ENCODE results near the gene VPS26C. TPM values are rescaled to one million over a fixed set of nuclear protein-coding genes. Genes with fewer than 3 reads are reported as not detected.

VPS26C gene
- total and polyA plus RNA-seq, 2 of the 13 experiments (the other 11 are each of a cell fraction or from before 2014, with no cell fraction given): 30.3 to 39.7 TPM

DNA sequence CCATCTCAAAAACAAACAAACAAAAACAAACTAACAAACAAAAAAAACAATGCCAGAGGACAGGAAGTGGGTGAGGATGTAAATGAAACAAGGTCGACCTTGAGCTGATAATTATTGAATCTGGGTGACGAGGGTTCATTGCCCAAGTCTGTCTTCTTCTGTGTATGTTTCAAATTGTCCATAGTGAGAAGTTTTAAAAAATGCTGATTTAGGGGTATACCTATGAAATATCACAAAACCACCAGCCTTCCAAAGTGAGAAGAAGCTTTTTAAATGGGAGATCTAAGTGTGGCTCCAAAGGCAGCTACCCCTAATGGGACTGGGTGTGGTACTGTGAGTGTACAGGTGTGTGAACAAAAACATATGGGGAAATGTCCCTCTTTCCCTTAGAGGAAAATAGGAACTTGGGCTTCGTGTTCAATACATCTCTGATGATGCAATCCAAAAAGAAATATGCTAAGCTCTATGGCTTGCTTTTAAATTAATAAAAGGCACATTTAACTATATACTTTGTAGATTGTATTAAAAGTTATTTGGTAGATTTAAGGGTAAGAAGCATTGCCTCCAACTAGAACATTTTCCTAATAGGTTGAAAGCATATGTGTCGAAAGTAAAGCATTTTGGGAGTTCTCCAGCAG is 33.1 kb upstream of the VPS26C start:
- no TSS peak for BruUV-seq (replicated peaks)
- Histone ChIP-seq H3K36me3 (replicated peaks in 1 of 2; ENCODE audit: control insufficient read depth in 1 of 2, insufficient read depth in 2 of 2, low read length in 2 of 2) (no peaks in the 10 kb centered on the region), H3K4me2 (ENCODE audit: low read depth, low read length) (no peak overlapping the region), H3K27me3 (ENCODE audit: control insufficient read depth in 1 of 2, insufficient read depth in 2 of 2, low read length in 2 of 2) (peaks cover 0 to 20% of the 10 kb centered on the region in 2 experiments; a peak in 1 of 5 replicates), H4K20me1 (ENCODE audit: insufficient read depth, low read length) (no peaks in the 10 kb centered on the region), H3K79me2 (ENCODE audit: insufficient read depth, low read length) (no peaks in the 10 kb centered on the region), H3K4me3 (replicated peaks in 1 of 3; ENCODE audit: insufficient read depth in 1 of 3, low read depth in 2 of 3, low read length in 3 of 3) (no peak overlapping the region), H3K9me3 (ENCODE audit: low read length) (no peaks in the 10 kb centered on the region), H3K27ac (ENCODE audit: extremely low read length, insufficient read depth, low read length) (no peak overlapping the region), H3K9ac (ENCODE audit: insufficient read depth, low read depth, low read length) (no peak overlapping the region), H3K4me1 (ENCODE audit: insufficient read depth, low read length) (no peaks in the 10 kb centered on the region), H2AFZ (ENCODE audit: low read length) (no peak overlapping the region)
- in situ Hi-C loops (cut with HindIII; ENCODE audit: extremely low pct_ligation_motif_present, low pct_unique_long_range_greater_than_20kb): no loop called here
- 5% methylated on average over 4 of the region's 4 CpGs for WGBS (ENCODE audit: low lambda C conversion rate)
- DNase-seq (ENCODE audit: low spot score) (no peak), FAIRE-seq (no peak), ATAC-seq (no peak)
- intact Hi-C loops (cut with micrococcal nuclease; ENCODE audit: unreplicated experiment): no loop called here
- POLR2A ChIA-PET: no interaction called here
- CTCF ChIA-PET (ENCODE audit: low intra/inter-chr PET ratio, low total read pairs): no interaction called here
- no peak for TF ChIP-seq HMG20A (CRISPR knock-in tag; IDR thresholded peaks at IDR 0.05; ENCODE audit: borderline replicate concordance)
- TF ChIP-seq MAFF (IDR thresholded peaks at IDR 0.05; ENCODE audit: low read depth, low read length): 0 out of 2 replicates have a peak, but pooled peaks have one; percentile 41
- peak; percentile 54 to 59; a peak in 3 of 4 replicates for TF ChIP-seq MAFK (conservative IDR thresholded peaks at IDR 0.05 in 1 of 2, IDR thresholded peaks at IDR 0.05 in 1 of 2; ENCODE audit: low read length in 2 of 2)
- peak; percentile 41 for TF ChIP-seq CEBPB (IDR thresholded peaks at IDR 0.05; ENCODE audit: borderline replicate concordance, low read depth, low read length)

GRCh38 chr21:37297364-37297763 is 30.2 kb upstream of the VPS26C start:
- Histone ChIP-seq H4K20me1 (ENCODE audit: insufficient read depth, low read length) (no peaks in the 10 kb centered on the region), H3K36me3 (replicated peaks in 1 of 2; ENCODE audit: control insufficient read depth in 1 of 2, insufficient read depth in 2 of 2, low read length in 2 of 2) (no peaks in the 10 kb centered on the region), H3K4me3 (replicated peaks in 1 of 3; ENCODE audit: insufficient read depth in 1 of 3, low read depth in 2 of 3, low read length in 3 of 3) (no peak overlapping the region), H3K9me3 (ENCODE audit: low read length) (no peaks in the 10 kb centered on the region), H3K27me3 (ENCODE audit: control insufficient read depth in 1 of 2, insufficient read depth in 2 of 2, low read length in 2 of 2) (peaks cover 0 to 20% of the 10 kb centered on the region in 2 experiments; a peak in 2 of 5 replicates), H3K27ac (ENCODE audit: extremely low read length, insufficient read depth, low read length) (no peak overlapping the region), H2AFZ (ENCODE audit: low read length) (no peak overlapping the region), H3K4me1 (ENCODE audit: insufficient read depth, low read length) (no peaks in the 10 kb centered on the region), H3K9ac (ENCODE audit: insufficient read depth, low read depth, low read length) (no peak overlapping the region), H3K4me2 (ENCODE audit: low read depth, low read length) (no peak overlapping the region), H3K79me2 (ENCODE audit: insufficient read depth, low read length) (no peaks in the 10 kb centered on the region)
- no TSS peak for BruUV-seq (replicated peaks)
- DNase-seq (ENCODE audit: low spot score) (no peak), FAIRE-seq (no peak), ATAC-seq (no peak)
- WGBS (ENCODE audit: low lambda C conversion rate): 60% methylated on average over 6 of the region's 7 CpGs
- POLR2A ChIA-PET: no interaction called here
- in situ Hi-C loops (cut with HindIII; ENCODE audit: extremely low pct_ligation_motif_present, low pct_unique_long_range_greater_than_20kb) (no loop called here), intact Hi-C loops (cut with micrococcal nuclease; ENCODE audit: unreplicated experiment) (no loop called here)
- CTCF ChIA-PET (ENCODE audit: low intra/inter-chr PET ratio, low total read pairs): no interaction called here
- TF ChIP-seq ZNF510 (CRISPR knock-in tag; IDR thresholded peaks at IDR 0.05; ENCODE audit: low read depth): no peak
- TF ChIP-seq, protein P1, sequence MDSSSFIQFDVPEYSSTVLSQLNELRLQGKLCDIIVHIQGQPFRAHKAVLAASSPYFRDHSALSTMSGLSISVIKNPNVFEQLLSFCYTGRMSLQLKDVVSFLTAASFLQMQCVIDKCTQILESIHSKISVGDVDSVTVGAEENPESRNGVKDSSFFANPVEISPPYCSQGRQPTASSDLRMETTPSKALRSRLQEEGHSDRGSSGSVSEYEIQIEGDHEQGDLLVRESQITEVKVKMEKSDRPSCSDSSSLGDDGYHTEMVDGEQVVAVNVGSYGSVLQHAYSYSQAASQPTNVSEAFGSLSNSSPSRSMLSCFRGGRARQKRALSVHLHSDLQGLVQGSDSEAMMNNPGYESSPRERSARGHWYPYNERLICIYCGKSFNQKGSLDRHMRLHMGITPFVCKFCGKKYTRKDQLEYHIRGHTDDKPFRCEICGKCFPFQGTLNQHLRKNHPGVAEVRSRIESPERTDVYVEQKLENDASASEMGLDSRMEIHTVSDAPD (CRISPR knock-in tag; IDR thresholded peaks at IDR 0.05): no peak
- TF ChIP-seq NCOA2 (CRISPR knock-in tag; IDR thresholded peaks at IDR 0.05): no peak
- TF ChIP-seq, protein P2, sequence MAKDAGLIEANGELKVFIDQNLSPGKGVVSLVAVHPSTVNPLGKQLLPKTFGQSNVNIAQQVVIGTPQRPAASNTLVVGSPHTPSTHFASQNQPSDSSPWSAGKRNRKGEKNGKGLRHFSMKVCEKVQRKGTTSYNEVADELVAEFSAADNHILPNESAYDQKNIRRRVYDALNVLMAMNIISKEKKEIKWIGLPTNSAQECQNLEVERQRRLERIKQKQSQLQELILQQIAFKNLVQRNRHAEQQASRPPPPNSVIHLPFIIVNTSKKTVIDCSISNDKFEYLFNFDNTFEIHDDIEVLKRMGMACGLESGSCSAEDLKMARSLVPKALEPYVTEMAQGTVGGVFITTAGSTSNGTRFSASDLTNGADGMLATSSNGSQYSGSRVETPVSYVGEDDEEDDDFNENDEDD (CRISPR knock-in tag; IDR thresholded peaks at IDR 0.05; ENCODE audit: borderline replicate concordance): no peak
- TF ChIP-seq MXD3 (CRISPR knock-in tag; IDR thresholded peaks at IDR 0.05): no peak
- TF ChIP-seq SMYD3 (CRISPR knock-in tag; IDR thresholded peaks at IDR 0.05): no peak
- no peak for TF ChIP-seq TARDBP (CRISPR knock-in tag; IDR thresholded peaks at IDR 0.05)
- TF ChIP-seq ZIK1 (CRISPR knock-in tag; IDR thresholded peaks at IDR 0.05; ENCODE audit: borderline replicate concordance, low read depth): no peak
- TF ChIP-seq ZNF235 (CRISPR knock-in tag; IDR thresholded peaks at IDR 0.05; ENCODE audit: borderline replicate concordance): no peak
- TF ChIP-seq JUNB (CRISPR knock-in tag; IDR thresholded peaks at IDR 0.05; ENCODE audit: borderline replicate concordance): no peak
- TF ChIP-seq ZNF446 (CRISPR knock-in tag; IDR thresholded peaks at IDR 0.05): no peak

All from HepG2 (cell line).